Stimulated activated naive CD4-positive, alpha-beta T cell treated with Interleukin-2 at 50 U/mL for 16 hours (primary cell): ENCODE data around the gene MTMR10.

Source experiments
- DNase-seq: peaks from one replicate; lab custom pipeline; 2025; lab: John Stamatoyannopoulos, UW

MTMR10 gene

DNA sequence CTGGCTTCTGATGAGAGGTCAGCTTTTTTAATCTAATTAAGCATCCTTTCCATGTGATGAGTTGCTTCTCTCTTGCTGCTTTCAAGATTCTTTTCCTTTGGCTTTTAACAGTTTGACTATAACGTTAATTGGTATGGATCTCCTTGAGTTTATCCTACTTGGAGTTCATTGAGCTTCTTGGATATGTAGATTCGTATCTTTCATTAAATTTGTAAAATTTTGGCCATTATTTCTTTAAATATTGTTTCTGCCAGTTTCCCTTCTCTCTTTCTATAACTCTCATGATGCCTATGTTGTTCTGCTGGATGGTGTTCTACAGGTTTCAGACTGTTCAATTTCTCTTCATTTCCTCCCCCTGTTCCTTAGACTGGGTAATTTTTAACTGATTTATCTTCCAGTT, 21.0 kb upstream of the MTMR10 start:
- DNase-seq: no peak

GRCh38 chr15:31010036-31010435, 18.6 kb upstream of the MTMR10 start:
- DNase-seq: no peak

DNA sequence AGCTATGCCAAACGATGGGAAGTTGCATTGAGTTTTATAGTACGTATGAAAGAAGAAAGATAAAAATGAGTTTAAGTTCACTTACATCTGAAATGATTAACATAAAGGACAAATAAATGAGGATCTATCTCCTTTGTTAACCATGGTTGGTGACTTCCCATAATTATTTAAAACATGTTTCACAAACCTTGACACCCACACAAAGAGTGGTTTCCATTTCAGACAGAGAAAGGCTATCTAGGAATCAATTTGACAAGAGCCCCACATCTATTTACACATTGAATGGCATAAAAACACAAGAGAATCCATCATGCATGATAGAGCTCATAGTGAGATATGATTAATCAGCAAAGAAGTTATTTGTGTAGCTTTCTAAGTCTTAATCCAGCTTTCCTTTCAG, 14.2 kb upstream of the MTMR10 start:
- DNase-seq: no peak

DNA sequence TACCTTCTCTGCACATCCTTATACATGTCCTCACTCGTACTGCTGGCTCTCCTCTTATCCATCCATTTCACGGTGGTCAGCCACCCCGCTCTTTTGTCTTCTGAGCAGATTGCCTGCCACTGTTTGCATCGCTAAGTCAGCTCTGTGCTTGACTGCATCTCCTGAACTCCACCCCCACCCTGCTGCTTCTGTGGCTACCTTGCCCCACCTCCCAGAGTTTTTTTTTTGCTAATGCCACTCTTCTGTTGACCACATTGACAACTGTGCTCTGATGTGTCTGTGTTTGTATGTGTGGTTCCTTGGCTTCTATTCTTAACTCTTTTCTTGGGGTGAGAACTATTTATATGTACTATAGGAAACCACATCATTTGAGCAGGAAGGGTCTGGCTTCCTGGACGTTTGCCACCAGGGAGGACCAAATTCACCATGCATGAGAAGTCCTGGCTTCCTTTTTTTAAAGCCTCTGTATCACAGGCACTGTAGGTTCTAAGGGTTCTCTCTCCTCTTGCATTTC, 12.8 kb upstream of the MTMR10 start:
- no peak for DNase-seq

DNA sequence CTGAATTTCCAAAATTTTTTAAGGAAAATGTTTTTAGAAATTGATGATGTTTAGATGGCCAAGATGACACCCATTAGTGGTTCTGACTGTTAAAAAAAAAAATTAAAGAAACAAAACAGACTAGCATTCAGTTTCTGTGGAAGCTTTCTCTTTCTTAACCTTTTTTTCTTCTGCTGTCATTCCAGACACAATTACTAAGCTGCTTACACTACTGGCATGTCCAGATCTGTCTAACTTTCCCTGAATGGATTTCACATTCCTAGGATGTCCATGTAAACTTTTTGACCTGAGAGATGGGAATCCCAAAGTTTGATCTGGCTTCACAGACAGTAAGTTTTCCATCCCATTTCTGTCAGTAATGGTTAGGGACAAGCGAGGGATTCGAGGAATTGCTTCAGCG, 10.3 kb upstream of the MTMR10 start:
- no peak for DNase-seq

DNA sequence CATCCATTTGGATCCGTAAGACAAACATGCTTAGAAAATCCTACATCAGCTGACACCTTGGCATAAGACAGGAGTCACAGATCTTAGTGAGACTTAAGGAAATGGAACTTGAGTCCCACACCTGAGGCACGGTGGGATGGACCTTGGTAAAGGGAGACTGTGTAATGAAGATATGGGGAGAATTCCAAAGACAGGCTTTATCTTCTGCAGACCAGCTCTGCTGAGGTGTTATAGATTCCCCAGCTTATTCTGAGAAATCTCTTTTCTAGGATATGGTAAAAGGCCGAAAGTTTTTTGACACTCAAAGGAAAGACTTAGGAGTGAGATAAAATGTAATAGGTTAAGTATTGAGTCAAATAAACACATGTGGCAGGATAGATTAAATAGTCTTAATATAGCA, 8.3 kb upstream of the MTMR10 start:
- no peak for DNase-seq

DNA sequence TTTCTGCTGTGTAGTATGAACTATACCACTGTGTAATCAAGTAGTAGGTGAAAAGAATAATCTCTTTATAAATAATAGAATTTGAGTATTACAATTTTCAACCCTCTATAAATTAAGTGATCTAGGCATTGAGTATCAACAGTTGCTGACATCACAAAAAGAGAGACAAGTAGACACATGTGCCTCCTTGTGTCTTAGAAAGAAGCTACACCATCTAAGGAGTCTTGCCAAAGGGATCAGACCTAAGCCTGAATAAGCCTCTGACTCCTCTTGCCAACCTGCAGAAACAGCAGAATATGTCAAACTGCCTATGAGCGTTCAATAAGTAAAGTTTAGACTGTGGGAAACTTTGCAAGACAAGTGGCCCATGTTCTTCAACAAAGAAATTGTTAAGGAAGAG, 5.8 kb upstream of the MTMR10 start:
- no peak for DNase-seq

DNA sequence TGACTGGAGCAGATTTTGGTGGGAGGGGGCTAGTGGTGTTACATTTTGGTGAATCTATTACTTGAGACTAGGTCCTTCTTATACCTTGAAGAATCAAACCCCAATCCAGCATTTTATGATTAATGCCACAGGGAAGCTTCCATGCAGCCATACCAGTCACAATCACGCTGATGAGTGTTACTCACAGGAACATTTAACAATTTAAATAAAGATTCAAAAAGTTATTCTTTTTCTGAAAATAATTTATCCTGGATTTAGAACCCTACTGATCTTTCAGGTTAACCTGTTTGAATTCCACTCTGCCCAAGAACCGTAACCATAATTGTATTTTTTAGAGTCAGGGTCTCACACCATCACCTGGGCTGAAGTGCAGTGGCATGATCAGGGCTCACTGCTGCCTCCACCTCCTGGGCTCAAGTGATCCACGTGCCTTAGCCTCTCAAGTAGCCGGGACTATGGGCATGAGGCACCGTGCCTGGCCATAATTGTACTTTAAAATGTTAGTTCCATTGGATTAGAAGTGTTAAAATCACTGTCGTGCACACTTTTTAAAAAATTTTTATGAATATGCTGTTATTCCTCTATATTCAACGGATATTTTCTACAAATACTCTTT, 929 bp upstream of the MTMR10 start:
- DNase-seq: no peak

DNA sequence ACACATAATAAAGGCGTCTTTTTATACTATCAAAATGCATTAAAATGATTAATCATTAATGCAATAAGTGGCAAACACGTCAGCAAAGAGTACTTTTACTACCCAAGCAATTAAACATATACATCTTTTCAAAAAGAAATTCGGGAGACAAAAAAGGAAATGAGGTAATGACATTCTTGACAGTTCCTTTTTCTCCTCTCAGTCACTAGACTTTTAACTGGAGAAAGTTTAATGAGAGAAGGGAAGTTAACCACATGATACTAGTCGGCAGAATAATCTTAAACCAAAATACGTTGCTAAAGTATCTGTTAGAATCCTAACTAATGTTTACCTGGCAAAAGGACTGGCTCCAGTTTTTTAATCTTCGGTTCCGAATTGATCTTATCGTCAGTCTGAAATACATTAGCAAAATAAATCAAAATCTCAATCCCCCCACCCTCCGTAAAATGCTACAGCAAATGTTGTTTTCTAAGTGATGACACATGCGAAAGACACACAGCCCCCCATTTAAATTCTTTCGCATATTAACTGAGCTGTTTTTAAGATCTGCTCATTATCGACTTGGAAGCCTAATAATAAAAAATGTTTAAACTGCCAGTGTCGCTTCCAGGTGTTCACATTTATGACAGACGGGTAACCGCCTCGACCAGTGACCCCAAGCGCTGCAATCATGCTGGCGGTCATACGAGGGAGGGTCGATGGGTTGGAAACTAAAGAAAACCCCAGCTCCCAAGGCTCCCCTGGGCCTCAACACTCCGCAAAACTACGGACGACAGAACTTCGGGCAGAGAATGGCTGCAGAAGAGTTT, 778 bp downstream of the MTMR10 start:
- no peak for DNase-seq

GRCh38 chr15:30990036-30990435, 1.4 kb downstream of the MTMR10 start:
- no peak for DNase-seq

GRCh38 chr15:30985081-30985531, 6.3 kb downstream of the MTMR10 start:
- DNase-seq: no peak

- no peak for DNase-seq
Observed at GRCh38 chr15:30984542-30984941, 6.9 kb downstream of the MTMR10 start.

- no peak for DNase-seq
Observed at GRCh38 chr15:30984118-30984517, 7.3 kb downstream of the MTMR10 start.

DNA sequence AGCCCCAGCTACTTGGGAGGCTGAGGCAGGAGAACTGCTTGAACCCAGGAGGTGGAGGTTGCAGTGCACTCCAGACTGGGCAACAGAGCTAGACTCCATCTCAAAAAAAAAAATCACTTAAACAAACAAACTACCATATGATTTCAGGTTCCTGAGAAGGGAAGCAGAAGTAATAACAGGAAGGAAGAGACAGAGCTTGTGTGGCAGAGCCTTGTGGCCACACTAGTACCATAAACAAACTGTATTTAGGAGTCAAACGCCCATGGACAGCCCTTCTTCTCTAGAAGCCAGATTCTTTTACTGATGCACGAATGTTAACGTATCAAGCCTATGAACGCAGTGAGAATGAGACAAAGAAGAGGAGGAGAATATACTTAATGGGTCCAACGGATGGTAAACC, 12.0 kb downstream of the MTMR10 start:
- no peak for DNase-seq

GRCh38 chr15:30978328-30978727, 13.1 kb downstream of the MTMR10 start:
- no peak for DNase-seq

- DNase-seq: no peak
Observed at GRCh38 chr15:30974112-30974511, 17.3 kb downstream of the MTMR10 start.

GRCh38 chr15:30973379-30973778, 18.0 kb downstream of the MTMR10 start:
- DNase-seq: no peak

DNA sequence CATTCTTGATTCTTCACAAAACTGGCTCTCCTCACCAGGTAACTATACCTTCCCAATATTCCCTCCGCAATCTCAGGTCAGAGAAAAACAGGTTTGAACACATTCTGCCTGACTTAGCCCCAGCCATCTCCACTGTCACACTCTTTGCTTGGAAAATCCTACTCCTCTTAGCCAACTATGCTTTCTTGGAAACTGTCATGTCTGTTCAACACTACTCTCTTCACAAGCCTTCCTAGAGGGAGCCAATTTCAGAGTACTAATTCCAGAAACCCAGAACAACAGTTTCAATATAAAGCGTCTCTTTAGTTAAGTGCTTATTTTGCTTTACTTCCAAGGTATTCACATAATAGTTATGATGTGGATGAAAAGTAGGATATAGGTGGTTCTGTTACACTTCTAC, 21.7 kb downstream of the MTMR10 start:
- DNase-seq: no peak

DNA sequence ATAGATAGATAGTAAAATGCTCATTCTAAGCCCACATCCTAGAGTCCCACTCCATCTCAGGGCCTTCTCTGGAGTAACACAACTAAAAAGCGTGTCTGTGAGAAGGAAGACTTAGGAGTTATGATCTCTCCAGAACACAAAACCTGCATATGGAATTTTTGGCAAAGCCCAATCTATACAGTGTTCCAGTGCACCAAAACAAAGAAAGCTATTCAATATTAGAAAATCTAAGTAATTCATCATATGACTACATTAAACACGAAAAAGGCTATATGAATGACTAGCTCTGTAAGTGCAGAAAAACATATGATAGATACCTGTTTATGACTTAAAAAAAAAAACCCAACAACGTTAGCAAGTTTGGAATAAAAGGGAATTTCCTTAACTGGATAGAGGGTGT, 27.7 kb downstream of the MTMR10 start:
- no peak for DNase-seq

DNA sequence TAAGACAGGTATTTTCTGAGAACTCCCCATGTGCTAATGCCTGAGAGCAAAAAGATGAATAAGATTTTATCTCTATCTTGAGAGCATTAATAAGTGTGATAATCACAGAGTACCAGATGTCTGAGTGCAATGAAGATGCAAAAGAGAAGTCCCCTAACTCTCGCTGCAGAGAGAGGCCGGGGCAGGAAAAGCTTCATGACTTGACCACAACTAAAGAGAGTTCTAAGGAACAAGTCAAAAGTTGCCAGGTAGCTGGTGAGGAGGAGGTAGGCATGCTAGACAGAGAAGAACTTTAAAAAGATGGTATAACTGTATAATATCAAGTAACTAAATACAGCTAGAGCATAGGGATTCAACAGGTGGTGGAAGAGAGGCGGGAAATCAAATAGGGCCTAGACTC, 28.8 kb downstream of the MTMR10 start:
- no peak for DNase-seq

DNA sequence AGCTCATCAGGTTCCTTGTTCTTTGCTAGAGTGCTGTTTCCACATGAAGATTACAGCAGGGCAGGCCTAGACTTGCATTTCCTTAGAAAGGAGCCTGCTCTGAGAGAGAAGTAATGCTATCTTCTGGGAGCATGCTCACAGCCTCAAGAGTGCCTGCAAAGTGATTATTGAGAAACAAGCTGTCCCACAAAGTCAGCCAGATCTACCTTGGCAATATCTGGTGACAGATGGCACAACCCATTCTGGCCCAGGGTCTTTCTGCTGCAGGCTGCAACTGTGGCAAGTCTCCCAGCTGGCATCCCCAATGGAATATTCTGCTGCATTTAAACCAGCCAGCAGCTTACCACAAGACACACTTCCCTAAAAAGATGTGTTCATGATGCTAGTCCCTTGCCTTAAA, 29.3 kb downstream of the MTMR10 start:
- DNase-seq: no peak

GRCh38 chr15:30958219-30958618, 33.2 kb downstream of the MTMR10 start:
- DNase-seq: no peak
